HG02981 (cell line): Measurements from ENCODE around the gene EIF4EBP2.

ENCODE experiments used
- ATAC-seq: cut with Tn5 transposase; IDR thresholded peaks from one replicate; pipeline ENCODE4 v1.9.1; 2021; ENCODE audit warnings: mild to moderate bottlenecking, moderate library complexity; ENCODE audit not compliant: unreplicated experiment

Gene EIF4EBP2, protein sequence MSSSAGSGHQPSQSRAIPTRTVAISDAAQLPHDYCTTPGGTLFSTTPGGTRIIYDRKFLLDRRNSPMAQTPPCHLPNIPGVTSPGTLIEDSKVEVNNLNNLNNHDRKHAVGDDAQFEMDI

DNA sequence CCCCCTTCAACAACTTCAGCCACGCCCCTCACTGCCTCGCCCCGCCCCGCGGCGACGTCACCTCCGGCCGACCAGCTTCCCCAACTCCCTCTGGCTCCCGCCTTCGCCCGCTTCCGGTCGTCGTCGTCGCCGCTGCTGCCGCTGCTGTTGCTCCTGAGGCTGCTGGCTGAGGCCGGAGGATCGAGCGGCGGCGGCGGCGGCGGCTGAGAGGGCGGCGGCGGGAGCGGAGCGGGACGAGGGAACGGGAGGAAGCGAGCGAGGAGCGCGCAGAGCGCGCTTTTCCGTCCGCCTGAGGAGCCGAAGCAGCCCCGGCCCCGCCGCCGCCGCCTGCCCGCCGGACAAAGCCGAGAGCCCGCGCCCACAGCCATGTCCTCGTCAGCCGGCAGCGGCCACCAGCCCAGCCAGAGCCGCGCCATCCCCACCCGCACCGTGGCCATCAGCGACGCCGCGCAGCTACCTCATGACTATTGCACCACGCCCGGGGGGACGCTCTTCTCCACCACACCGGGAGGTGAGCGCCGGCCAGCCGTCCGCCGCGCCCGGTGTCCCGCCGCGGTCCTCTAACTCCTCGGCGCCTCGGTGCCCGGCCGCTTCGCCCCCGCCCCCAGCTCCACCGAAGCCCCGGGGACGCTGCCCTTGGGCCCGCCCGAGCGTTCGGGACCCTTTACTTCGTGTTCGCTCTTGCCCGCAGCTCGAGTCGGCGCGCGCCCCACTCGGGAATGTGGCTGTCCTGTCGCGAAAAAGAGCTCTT is at the start of gene EIF4EBP2:
TSS of gene EIF4EBP2 (plus strand) at position 110 of the 751 bp plus-strand sequence. CDS start at position 367, 257 bp downstream.
- ATAC-seq: peak; percentile 88

DNA sequence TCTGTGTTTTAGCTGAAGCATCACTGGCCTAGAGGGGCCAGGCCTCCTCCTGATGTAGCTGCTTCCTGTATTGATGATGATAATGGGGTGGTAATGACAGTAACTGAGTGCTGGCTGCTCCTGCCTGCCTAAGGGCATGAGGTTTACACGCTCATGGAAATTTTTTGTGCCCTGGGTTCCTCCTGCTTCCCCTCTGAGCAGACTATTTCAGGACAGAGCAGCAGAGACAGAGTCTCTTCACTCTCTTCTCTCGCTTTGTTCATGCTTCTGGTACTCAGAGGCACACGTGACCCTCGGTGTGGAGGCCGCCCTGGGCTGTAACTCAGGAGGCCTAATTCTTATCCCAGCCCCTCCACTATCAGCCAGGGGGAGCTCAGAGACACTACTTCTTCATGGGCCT is 49.4 kb upstream of the EIF4EBP2 start:
- no peak for ATAC-seq

DNA sequence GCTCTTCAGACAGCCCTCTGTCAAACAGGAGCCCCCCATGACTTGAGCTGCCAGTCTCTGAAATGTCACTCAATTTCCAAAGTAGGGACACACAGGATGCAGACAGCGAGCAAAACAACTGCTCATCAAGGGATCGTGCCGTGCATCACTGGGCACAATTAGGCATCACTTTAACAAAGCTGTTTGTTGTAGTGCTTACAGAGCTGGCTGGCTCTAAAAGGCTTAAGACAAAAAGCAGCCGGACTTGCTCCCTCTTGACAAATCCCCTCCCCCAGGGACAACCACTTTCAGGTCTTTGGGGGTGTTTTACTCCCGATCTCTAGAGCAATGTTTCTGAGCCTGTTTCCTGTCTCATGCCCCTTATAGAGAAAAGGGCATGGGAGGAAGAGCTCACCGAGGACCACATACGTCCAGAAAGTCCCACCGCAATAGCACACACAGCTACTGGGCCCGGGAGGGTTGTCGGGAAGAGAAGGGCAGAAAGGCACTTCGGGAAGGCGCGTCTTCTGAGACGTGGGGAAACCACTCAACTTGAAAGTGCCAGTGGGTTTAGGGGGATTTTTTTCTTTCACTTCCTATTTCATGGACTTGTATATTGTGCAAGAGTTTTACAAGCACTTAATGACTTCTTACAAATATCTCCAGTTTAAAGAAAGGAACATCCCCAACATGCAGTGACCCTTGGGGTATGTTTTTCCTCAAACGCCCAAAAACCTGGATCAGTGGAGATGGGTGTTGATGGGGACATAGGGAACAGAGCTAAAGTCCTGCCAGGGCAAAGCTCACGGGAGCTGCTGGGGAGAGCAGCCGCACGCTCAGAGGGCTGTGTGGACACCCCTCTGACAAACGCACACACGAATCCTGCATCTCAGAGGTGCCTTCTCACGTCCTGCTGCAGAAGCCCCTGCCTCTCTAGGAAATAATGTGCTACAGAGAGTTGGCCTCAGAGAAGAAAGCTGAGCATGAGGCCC is 48.6 kb upstream of the EIF4EBP2 start:
- peak; percentile 61 for ATAC-seq

DNA sequence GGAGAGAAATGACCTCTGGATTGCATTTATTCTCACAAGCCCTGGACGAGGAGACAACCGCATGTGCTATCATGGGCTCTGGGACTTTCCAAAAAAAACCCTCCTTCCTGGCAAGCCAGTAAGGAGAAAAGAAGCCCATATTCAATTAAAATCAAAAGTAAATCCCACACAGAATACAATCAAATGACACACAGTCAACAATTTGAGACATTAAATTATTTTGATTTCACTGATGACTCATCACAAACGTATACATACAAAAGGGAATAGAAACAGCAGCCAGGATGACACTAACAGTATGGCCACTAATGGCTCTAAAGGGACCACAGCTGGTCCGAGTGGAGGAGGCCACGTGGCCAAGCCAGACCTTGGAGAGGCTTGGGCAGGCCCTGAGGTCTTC is 46.4 kb upstream of the EIF4EBP2 start:
- ATAC-seq: no peak

DNA sequence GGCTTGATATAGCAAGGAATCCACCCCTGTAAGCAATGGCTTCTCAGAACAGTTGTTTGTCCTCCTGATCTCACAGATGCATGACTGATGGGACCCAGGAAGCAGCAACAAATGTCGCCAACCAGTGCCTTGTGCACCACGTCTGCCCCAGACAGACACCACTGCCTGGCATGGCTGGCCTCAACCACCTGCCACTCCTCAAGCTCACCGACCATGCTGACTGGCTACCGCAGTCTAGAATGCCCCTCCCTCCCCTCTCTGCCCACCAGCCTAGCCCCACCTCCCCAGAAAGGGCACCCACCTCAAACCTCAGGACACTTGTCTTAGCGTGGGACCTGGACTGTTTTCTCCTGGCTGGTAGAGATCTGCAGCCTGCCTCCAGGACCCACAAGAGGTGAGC is 45.5 kb upstream of the EIF4EBP2 start:
- ATAC-seq: no peak

DNA sequence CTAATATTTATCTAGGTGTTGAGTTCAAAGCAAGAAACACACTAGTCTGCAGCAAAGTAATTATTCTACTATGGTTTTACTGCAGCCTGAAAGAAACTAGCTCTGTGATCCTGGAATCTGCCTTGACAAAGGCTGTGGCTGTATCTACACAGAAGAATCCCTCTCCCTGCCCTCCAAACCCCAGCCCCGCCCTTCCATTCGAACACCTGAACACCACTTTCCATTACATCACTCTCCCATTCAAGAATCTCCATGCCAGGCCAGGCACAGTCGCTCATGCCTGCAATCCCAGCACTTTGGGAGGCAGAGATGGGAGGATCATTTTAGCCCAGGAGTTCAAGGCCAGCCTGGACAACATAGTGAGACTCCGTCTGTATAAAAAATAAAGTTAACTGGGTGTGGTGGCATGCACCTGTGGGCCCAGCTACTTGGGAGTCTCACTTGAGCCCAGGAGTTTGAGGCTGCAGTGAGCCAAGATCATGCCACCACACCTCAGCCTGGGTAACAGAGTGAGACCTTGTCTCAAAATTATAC is 44.9 kb upstream of the EIF4EBP2 start:
- ATAC-seq: no peak

DNA sequence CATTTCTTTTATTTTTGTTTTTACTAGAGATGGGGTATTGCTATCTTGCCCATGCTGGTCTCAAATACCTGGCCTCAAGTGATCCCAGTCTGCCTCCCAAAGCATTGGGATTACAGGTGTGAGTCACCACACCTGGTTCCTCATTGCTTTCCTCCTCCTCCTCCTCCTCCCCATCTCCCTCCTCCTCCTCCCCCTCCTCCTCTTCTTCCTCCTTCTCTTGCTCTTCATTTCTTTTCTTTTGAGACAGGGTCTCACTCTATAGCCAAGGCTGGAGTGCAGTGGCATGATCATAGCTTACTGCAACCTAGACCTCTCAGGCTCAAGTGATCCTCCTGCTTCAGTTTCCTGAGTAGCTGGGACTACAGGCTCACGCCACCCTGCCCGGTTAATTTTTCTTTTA is 43.7 kb upstream of the EIF4EBP2 start:
- no peak for ATAC-seq

DNA sequence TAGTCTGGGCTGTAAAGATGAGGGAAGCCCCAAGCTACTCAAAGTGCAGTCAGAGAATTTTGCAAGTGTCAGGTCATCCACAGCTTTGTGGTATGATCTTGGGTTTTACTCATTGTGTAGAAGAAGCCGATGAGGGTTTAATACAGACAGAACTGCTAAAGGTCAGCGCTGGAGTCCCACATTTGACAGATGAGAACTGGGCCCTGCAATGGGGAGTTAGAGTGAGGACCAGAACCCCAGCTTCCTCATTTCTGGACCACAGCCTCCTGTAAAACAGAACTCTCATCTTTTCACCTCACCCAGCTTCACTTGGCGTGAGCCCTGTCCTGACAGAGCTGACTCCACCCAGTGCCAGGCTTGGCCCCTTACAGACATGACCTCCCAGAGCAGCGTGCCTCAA is 41.6 kb upstream of the EIF4EBP2 start:
- ATAC-seq: no peak

DNA sequence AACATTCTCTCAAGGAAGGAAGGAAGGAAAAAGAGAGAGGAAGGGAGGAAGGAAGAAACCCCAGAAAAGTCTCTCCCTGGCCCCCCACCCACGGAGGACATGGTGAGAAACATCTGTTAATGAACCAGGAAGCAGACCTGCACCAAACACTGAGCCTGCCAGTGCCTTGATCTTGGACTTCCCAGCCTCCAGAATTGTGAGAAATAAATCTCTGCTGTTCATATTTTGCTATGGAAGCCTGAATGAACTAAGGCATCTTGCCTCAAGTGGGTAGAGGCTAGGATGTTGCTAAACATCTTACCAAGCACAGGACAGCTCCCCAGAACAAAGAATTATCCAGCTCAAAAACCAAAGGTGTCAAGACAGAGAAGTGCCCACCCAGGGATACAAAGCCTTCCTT is 40.7 kb upstream of the EIF4EBP2 start:
- no peak for ATAC-seq

DNA sequence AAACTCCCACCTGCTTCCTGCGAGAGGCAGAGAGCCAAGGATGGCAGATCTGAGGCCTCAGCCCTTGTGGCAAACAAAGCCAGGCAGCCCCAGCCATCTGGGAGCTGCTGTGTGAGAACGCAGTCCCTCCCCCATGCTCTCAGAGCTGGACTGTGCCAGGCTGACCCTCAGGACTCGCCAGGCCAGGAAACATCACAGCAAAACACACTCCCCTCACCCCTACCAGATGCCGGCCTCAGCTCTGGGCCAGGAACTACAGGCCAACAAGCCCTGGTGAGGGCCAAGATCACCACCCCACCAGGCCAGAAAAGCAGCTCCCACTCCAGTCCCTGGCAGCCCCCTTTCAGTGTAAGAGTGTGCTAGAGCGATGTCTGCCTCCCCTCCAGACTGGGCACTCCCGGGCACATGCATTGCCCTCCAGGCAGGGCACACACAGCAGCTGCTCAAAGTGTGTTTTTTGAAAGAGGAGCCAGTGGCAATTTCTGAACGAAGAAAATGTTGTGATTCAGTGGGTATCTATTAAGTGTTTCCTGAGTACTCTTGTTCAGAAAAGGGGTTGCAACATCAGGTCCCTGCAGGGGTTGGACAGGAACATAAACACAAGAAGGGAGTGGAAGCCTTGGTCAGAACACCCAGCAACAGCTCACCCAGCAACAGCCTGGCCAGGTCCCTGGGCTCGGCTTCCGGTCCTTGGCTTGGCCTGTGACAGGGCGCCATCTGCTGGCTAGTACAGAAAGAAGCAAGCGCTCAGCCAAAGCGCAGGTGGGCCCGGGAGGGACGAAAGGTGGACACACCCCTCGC is 39.8 kb upstream of the EIF4EBP2 start:
- peak; percentile 83 for ATAC-seq

DNA sequence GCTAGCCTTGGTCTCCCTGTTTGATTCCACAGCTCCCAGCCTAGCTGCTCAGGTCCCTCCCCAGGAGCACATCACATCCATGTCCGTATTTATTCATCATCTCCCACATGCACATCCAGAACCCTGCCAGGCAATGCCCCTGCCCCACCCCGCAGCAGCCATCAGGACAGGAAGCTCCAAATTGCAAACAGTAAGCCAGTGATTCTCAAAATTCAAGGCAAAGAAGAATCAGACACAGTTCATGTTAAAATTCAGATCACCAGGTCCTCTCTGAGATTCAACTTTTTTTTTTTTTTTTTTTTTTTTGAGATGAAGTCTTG is 39.2 kb upstream of the EIF4EBP2 start:
- ATAC-seq: no peak

DNA sequence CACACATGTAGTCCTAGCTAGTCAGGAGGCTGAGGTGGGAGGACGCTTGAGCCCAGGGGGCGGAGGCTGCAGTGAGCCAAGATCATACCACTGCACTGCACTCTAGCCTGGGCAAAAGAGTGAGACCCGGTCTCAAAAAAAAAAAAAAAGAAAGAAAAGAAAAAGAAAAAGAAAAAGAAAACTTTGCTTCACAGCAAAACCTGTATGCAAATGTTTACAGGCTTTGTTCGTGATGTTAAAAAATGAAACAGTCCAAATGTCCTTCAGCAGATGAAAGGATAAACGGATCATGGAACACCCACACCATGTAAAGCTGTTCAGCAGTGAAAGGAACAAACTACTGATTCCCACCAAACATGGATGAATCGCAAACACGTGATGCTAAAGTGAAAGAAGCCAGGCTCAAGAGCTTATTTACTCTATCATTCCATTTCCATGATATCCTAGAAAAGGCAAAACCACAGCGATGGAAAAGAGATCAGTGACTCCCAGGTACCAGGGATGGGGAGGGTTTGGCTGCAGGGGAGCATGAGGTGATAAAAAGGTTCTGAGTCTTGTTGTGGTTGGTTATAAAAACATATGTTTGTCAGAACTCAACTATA is 36.6 kb upstream of the EIF4EBP2 start:
- no peak for ATAC-seq

DNA sequence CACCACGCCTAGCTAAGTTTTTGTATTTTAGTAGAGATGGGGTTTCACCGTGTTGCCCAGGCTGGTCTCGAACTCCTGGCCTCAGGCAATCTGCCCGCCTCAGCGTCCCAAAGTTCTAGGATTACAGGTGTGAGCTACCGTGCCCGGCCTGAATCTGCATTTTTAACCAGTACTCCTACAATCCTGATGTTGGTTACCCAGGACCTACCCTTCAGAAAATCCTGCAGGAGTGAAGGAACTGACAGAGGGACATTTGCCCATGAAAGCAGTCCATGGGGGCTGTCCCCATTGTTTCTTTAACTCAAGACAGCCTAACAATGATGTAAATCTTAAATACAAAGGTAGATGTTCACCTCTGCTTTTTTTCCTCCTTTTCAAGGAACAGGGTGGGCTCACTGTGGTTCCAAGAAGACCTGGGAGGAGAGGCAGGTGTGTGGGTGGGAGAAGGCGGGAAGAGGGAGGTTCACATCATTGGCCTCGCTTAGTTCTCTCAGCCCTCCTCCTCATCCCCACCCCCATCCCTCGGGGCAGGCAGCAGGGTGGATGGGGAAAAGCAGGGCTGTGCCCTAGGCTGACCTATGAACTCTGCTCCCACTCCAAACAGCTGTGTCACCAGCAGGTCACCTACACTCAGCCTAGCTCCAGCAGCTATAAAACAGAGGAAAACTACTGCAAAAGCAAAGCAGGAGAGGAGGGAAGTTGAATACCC is 35.0 kb upstream of the EIF4EBP2 start:
- ATAC-seq: no peak

DNA sequence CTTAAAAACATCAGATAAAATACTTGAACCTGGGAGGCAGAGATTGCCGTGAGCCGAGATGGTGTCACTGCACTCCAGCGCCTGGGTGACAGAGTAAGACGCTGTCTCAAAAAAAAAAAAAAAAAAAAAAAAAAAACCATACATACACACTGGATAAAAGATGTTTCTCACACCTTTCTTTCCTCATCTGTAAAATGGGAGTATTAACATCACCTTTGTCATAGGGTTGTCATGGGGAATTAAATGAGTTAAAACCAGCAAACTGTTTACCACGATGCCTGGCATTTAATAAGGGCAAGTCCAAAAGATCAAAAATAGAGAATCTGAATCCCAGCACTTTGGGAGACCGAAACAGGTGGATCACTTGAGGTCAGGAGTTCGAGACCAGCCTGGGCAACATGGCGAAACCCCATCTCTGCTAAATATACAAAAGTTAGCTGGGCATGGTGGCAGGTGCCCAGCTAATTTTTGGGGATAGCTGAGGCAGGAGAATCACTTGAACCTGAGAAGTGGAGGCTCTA is 34.4 kb upstream of the EIF4EBP2 start:
- no peak for ATAC-seq

DNA sequence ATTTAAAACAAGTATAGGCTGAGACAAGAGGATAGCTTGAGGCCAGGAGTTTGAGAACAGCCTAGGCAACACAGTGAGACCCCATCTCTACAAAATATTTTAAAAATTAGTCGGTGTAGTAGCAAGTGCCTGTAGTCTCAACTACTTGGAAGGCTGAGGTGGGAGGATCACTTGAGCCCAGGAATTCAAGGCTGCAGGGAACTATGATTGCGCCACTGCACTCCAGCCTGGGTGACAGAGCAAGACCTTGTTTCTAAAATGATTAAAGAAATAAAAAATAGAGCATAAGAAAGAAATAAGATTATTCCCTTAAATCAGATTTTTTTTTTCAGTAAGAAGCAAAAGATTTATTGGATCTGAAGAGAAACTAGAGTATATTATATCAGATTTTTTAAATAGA is 33.2 kb upstream of the EIF4EBP2 start:
- ATAC-seq: no peak

DNA sequence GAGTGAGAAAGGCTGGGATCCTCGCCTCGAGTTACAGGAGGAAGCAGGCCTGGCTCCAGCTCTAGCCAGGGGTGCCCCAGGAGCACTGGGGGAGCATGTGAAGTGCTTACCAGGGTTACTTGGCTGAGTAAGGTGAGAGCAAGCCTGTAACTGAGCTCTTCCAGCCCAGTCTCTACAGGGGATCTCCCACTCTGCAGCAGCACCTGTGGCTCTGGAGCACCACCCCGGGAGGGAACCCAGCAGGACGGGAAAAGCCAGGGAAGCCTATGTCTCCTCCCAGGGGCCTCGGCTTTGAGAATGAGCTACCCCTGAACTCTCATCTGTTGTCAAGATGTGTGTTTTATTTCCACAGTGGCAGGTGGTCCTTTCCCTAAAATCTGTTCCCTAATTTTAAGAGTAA is 32.1 kb upstream of the EIF4EBP2 start:
- ATAC-seq: no peak

DNA sequence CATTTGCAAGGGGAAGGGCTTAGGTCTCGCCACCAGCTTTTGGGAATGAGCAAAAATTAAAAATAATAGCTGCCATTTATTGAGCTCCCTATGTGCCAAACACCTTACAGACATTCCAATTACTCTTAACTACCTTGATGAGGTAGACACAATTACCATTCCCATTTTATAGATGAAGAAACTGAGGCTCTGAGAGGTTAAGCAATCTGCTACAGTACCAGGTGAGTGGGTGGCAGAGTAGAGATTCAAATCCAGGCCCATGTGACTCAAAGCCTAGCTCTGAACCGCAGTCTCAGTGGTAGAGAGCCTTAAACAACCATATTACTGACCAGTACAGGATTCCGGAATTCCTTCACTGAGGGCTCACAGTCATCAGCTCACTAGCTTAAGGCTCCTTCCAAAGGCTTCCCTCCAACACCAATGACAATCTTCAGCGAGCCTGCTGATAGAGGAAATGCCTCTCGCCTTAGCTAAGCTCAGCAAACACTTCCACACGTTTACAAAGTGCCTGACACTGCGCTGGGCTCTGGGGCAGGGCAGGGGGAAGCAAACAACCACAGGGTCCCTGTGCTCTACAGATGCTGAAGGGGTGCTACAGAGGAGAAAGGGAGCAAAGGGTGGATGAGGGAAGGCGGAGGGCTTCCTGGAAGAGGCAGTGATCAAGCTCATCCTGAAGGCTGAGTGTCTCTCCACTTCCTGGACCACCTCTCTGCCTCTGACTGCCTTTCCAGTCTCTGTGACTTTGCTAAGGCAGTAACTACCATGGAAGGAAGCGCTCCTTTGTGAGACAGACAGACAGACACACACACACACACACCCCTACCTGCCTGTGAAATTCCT is 28.9 kb upstream of the EIF4EBP2 start:
- no peak for ATAC-seq
